HG03354 (cell line): ENCODE results near the gene SMC1B.
"Not testable (repeated sequence)": the region's sequence is repeated elsewhere in the genome, so short reads cannot be mapped to it uniquely, and the experiment has no call there.

Experiments used
- ATAC-seq: cut with Tn5 transposase; IDR thresholded peaks from one replicate; pipeline ENCODE4 v1.9.1; 2021; ENCODE audit warnings: mild to moderate bottlenecking; ENCODE audit not compliant: unreplicated experiment, poor library complexity, severe bottlenecking

The SMC1B gene

GRCh38 chr22:45328822-45329529 lies 84.4 kb downstream of the SMC1B start:
- ATAC-seq = no peak

DNA sequence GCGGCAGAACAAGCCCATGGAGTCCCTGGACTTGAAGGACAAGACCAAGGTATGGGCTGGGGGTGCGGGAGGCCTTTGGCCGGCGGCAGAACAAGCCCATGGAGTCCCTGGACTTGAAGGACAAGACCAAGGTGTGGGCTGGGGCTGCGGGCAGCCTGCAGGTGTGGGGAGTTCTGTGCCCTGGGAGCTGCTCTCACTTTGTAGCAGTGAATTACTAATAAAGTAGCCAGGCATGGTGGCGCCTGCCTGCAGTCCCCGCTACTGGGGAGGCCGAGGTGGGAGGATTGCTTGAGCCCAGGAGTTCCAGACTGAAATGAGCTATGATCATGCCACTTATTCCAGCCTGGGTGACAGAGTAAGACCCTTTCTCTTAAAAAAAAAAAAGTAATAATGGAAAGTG lies 85.1 kb downstream of the SMC1B start:
- not testable (repeated sequence) for ATAC-seq

GRCh38 chr22:45324311-45324711 lies 89.1 kb downstream of the SMC1B start:
- ATAC-seq = no peak

GRCh38 chr22:45323695-45324094 lies 89.7 kb downstream of the SMC1B start:
- ATAC-seq = no peak

DNA sequence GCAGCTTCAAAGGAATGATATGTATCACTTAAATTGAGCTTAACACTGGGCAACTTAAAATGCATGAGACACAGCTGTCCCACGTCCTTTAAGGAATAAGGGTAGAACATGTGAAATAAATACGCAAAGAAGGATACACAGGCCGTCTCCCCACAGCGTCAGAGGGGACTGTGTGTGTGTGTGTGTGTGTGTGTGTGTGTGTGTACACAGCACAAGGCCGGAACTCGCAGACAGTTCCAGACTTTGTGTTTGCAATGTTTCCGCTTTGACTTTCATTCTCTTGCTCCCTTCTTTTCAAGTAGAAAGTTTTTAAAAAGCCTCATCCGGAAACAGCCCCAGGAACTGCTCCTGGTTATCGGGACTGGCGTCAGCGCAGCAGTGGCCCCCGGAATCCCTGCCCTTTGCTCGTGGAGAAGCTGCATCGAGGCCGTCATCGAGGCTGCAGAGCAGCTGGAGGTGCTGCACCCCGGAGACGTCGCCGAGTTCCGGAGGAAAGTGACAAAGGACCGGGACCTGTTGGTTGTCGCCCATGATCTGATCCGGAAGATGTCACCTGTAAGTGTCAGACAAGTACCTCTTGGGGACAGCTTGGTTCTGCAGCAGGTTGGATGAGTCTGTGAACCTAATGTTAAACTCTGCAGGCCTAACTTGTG lies 90.4 kb downstream of the SMC1B start:
- ATAC-seq = no peak

DNA sequence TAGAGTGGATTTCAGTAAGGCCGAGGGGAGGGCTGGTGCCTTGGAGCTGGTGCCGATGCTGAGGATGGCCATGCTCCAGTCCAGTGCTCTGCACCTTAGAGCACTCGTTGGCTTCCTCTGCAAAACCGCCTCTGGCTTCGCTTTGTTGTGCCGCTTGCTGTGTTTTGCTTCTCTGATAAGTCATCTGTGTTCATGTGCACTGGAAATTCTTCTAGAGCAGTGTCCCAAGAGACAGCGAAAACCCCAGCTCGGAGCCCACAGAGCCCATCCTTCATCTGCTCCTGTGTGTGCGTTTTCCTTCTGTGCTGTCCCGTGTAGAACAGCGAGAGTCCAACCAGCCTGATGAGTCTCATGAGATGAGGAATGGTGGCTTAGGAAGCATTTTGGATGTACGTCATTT lies 91.6 kb downstream of the SMC1B start:
- ATAC-seq = no peak

DNA sequence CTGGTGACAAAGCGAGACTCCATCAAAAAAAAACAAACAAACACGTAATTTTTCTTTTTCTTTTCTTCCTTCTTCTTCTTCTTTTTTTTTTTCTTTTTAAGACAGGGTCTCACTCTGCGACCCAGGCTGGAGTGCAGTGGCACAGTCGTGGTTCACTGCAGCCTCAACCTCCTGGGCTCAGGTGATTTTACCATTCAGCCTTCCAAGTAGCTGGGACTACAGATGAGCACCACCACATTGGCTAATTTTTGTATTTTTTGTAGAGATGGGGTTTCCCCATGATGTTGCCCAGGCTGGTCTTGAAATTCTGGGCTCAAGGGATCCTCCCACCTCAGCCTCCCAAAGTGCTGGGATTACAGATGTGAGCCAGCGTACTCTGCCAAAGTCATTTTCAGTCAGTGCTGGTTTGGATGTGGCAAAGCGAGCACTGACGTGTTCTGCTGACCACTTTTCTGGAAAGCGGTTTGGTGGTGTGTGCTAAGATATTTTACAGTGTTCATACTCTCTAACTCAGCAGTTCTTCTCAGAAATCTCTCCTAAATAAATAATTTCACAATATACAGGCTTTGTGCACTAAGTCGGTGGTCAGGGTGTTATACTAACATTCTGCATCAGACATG lies 92.9 kb downstream of the SMC1B start:
- ATAC-seq = no peak

GRCh38 chr22:45319324-45319685 lies 94.1 kb downstream of the SMC1B start:
- no peak for ATAC-seq

DNA sequence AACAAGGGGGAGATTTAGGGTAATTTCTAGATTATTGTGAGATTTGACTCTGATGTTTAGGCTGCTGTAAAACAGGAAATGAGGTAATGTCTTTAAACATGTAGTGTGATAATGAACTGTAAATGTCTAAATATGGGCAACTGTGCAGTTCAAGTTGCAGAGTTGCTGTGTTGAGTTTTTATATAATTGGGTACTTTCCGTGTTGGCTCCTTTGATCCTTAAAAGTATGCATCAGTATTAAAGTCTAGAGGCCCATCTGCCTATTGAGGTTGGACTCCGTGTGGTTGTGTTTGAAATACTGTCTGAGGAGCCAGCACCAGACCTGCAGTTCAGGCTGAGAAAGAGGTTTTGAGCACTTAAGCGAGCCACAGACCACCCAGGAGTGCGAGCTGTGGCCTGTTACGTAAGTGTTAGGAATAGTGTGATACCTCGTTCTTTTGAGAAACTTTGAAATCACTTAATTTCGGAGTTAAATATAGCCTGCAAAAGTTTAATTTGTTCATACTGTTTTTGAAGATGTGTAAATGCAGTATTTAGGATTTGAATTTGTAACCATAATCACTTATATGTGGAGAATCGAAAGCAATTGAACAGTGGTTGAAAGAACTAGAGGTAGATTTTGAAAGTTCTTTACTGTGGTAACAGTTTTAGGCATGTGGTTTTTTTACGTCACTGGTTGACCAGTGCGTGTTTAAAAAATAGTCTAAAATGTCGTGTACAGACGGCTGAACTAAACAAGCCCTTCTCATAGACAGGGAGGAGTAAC lies 94.7 kb downstream of the SMC1B start:
- peak; percentile 34 for ATAC-seq

DNA sequence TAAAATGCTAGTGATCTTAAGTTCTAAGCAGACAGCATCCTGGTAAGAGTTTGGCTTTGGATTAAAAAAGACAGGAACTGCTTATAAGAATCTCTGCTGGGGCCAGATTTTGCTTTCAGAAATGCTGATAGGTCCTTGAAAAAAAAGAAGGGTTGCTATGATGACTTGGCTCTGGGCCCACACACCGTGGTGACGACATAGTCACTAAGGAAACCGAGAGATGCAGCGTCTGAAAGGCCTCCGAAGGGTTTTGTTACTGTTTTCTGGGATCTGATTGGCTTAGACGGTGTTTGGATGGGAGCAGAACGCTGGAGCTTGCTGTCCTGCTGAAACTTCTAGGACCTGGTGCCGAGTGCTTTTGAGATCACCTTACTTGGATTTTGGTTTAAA lies 95.2 kb downstream of the SMC1B start:
- ATAC-seq = peak; percentile 75

DNA sequence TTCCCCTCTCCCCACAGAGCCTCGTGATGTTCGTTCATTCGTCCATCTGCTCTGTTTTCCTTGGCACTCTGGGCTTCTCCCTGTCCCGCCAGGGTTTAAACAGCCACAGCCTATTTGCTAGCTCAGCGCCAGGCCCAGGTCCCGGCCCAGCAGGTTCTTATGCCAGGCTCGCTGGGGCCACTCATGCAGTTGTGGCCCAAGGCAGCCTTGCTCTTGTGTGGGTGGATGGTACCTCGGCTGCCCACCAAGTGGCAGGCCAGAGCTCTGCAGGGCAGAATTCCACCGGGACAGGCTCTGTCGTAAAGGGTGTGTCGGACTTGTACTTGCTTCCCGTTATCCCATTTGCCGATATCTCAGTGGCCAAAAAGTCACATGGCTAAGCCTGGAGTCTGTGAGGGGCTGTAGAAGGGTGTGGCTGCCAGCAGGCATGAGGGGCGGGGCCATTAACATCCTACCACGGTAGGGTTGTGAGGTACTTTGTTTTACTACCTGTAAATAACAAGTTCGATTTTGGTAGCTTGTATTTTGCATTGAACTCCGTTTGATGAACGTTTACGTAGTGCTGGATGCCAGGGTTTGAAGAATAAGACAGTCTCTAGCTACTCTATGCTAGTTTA lies 95.7 kb downstream of the SMC1B start:
- no peak for ATAC-seq

GRCh38 chr22:45316796-45317526 lies 96.4 kb downstream of the SMC1B start:
- no peak for ATAC-seq

- no peak for ATAC-seq
These were observed 98.6 kb downstream of the SMC1B start for GRCh38 chr22:45314786-45315185.

DNA sequence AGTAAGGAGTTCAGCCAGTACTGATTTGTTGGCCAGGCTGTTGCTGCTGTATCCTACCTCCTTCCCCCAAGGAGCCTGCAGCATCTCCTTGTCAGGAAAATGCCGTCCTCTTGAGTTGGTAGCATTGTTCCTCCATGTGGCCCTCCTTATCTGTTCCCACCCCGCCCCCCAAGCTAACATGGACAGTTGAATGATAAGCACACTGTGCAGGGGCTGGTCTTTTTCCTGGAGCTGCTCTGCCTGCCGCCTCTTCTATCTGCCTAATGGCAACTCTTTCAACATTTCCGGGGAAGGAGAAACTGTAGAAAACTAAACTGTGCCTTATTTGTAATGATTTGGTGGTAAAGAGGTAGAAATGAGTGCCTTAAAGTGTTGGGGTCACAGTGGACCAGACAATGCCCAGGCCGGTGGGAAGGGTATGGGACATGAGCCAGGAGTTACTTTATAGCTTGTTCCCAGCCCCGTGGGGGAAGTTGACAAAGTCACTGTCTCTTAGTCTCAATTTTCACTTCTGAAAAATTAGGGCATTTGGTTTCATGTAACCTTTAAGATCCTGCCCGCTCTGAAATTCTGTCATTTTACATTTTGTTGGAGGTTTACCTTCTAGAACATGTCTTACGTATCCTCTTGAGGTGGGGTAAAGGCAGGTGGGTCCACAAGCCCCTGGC lies 99.2 kb downstream of the SMC1B start:
- ATAC-seq = no peak

DNA sequence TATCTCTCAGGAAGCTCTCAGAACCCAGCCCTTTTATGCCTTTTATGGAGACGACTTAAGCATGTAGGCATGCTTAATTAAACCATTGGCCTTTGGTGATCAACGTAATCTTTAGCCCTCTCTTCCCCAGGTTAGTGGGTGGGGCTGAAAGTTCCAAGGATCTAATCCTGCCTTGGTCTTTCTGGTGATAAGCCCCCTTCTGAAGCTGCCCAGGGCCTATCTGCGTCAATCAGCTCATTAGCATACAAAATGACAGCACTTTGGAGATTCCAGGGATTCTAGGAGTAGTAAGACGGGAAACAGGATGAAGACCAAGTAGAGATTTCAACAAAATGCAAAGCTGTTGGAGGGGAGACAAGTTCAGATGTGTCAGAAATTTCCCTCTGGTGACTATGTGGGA lies 100.5 kb downstream of the SMC1B start:
- ATAC-seq = no peak

GRCh38 chr22:45312415-45312814 lies 101.0 kb downstream of the SMC1B start:
- no peak for ATAC-seq

DNA sequence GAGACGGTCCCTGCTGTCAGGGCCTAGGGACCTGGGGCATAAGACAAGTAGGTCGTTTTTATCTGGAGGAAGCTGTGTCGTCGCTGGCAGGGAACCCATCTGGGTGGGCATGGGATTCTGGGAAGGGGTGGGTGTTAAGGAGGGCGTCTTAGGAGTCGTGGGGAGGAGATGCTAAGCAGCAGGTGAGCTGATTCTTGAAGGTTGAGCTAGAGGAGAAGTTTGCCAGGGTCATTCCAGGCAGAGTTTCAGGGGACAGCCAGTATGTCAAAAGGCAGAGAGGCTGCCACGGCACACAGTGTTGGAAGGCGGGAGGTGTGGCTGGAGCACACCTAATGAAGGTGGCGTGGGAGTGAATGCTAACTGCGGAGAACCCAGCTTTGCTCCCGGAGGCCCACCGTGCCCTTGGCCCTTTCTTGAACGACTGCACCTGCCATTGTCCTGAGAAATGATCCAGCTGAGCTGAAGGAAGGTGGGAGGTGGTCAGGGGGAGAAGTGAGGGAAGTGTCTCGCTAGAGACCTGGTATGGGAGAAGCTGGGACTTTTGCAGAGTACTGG lies 102.3 kb downstream of the SMC1B start:
- ATAC-seq = no peak

- ATAC-seq = no peak
These were observed 102.9 kb downstream of the SMC1B start for GRCh38 chr22:45310331-45310976.
